Astrocyte (in vitro differentiated cells and primary cell): Measurements from ENCODE around the gene FRS2.

Experiments
- CTCF ChIP-seq: IDR thresholded peaks from 2 replicates; pipeline ENCODE4 v1.5.1; 2011; ENCODE audit warnings: low read depth, mild to moderate bottlenecking, inconsistent platforms, low read length, moderate library complexity; ENCODE audit not compliant: insufficient read depth
- EZH2 ChIP-seq: IDR thresholded peaks from 2 replicates; pipeline ENCODE4 v1.6.1; 2012; ENCODE audit warnings: mild to moderate bottlenecking, low read length, inconsistent platforms; ENCODE audit not compliant: insufficient read depth

GRCh38 chr12:69447892-69448291 lies 22.3 kb upstream of the FRS2 start:
- TF ChIP-seq EZH2 (no peak), CTCF (no peak)
